Keratinocyte (primary cell): Measurements from ENCODE around the gene RELL2. TPM values are rescaled to one million over a fixed set of nuclear protein-coding genes. Genes with fewer than 3 reads are reported as not detected.

Experiments
- DNase-seq: peaks from one replicate; pipeline ENCODE4 v3.0.0-alpha.2; 2011; ENCODE audit warnings: low read depth, missing footprints, low spot score
- FAIRE-seq: peaks from 2 replicates; lab custom pipeline; 2011; peaks lifted over from hg19 to GRCh38; lab: Jason Lieb, UNC
- H2AFZ ChIP-seq: 2 replicates; pipeline ENCODE4 v1.6.0; 2012; ENCODE audit warnings: low read length, control low read depth, inconsistent platforms; ENCODE audit not compliant: control insufficient read depth
- H3K27ac ChIP-seq: 2 replicates; pipeline ENCODE4 v1.5.1; 2011; ENCODE audit warnings: low read length; ENCODE audit not compliant: control insufficient read depth, insufficient read depth
- H3K27me3 ChIP-seq: 3 replicates; pipeline ENCODE4 v1.6.0; 2011; ENCODE audit warnings: low read length; ENCODE audit not compliant: control insufficient read depth, insufficient read depth; ENCODE audit errors: extremely low read depth
- H3K36me3 ChIP-seq, 2 experiments: 2 replicates in 1 of 2; 3 replicates in 1 of 2; pipeline ENCODE4 v1.5.1; 2011; ENCODE audit warnings: low read length in 2 of 2, mild to moderate bottlenecking in 1 of 2; ENCODE audit not compliant: control insufficient read depth in 2 of 2, insufficient read depth in 2 of 2; ENCODE audit errors: extremely low read depth in 1 of 2
- H3K4me1 ChIP-seq: 3 replicates; pipeline ENCODE4 v1.5.1; 2011; ENCODE audit warnings: low read length; ENCODE audit not compliant: control insufficient read depth, insufficient read depth; ENCODE audit errors: extremely low read depth
- H3K4me2 ChIP-seq: 3 replicates; pipeline ENCODE4 v1.6.0; 2011; ENCODE audit warnings: low read depth, low read length; ENCODE audit not compliant: control insufficient read depth, insufficient read depth; ENCODE audit errors: extremely low read depth
- H3K4me3 ChIP-seq, 3 experiments: fragments of 200-600 bp in 1 of 3; sonication (generic) in 1 of 3; 2 replicates in 2 of 3; 3 replicates in 1 of 3; pipeline ENCODE4 v1.5.1; 2011 to 2016; ENCODE audit warnings: low read length in 3 of 3, mild to moderate bottlenecking in 3 of 3, control low read depth in 2 of 3, inconsistent platforms in 1 of 3, low read depth in 1 of 3, mixed read lengths in 1 of 3, mixed run types in 1 of 3, moderate library complexity in 1 of 3; ENCODE audit not compliant: control insufficient read depth in 2 of 3, insufficient read depth in 2 of 3; ENCODE audit errors: extremely low read depth in 1 of 3
- H3K79me2 ChIP-seq: 2 replicates; pipeline ENCODE4 v1.6.0; 2012; ENCODE audit warnings: low read length; ENCODE audit not compliant: control insufficient read depth, insufficient read depth
- H3K9ac ChIP-seq: 3 replicates; pipeline ENCODE4 v1.6.0; 2011; ENCODE audit warnings: low read length; ENCODE audit not compliant: control insufficient read depth, insufficient read depth; ENCODE audit errors: extremely low read depth
- H3K9me1 ChIP-seq: 3 replicates; pipeline ENCODE4 v1.6.0; 2011; ENCODE audit warnings: low read length; ENCODE audit not compliant: control insufficient read depth, insufficient read depth; ENCODE audit errors: extremely low read depth
- H3K9me3 ChIP-seq: 2 replicates; pipeline ENCODE4 v1.5.1; 2012; ENCODE audit warnings: low read depth, low read length; ENCODE audit not compliant: control insufficient read depth
- H4K20me1 ChIP-seq: 3 replicates; pipeline ENCODE4 v1.6.0; 2011; ENCODE audit warnings: low read length; ENCODE audit not compliant: control insufficient read depth, insufficient read depth; ENCODE audit errors: extremely low read depth
- EZH2 ChIP-seq: IDR thresholded peaks from one replicate; pipeline ENCODE4 v1.6.1; 2012; ENCODE audit warnings: inconsistent platforms, mild to moderate bottlenecking, low read length, moderate library complexity
- dilution Hi-C: fragments of 300-500 bp; cut with MboI; formaldehyde crosslinking; loops from one replicate; pipeline ENCODE4 v1.7.0; 2020; ENCODE audit warnings: low sequenced_read_pairs; ENCODE audit not compliant: extremely low pct_ligation_motif_present
- polyA plus RNA-seq, 5 experiments: library from polyadenylated mRNA; depleted of rRNA in 3 of 5; stranded (reverse) in 3 of 5; stranded (forward) in 1 of 5; unstranded in 1 of 5; fragments of >200 nt; gene quantifications; 1 replicate in 1 of 5; 2 replicates in 3 of 5; 3 replicates in 1 of 5; pipeline versions ENCODE4 v1.2.1 to v1.2.3, GENCODE V29; 2011 to 2012; ENCODE audit warnings: missing spikeins in 2 of 5, low read depth in 1 of 5, low replicate concordance in 1 of 5
- TF ChIP-seq, protein P1 (sequence below), 3 experiments: IDR thresholded peaks in 1 of 3; conservative IDR thresholded peaks in 1 of 3; optimal IDR thresholded peaks in 1 of 3; 2 replicates in 2 of 3; 3 replicates in 1 of 3; pipeline versions ENCODE3 to v1.5.1; 2011; ENCODE audit warnings: low read length in 3 of 3, mild to moderate bottlenecking in 3 of 3, moderate library complexity in 2 of 3, control low read depth in 1 of 3, inconsistent platforms in 1 of 3; ENCODE audit not compliant: insufficient read depth in 2 of 3; ENCODE audit errors: extremely low read depth in 1 of 3

RELL2 gene
- polyA plus RNA-seq, 1 donor (not counting 4 experiments of a cell fraction or from before 2014, with no cell fraction given) = 8.9 TPM

DNA sequence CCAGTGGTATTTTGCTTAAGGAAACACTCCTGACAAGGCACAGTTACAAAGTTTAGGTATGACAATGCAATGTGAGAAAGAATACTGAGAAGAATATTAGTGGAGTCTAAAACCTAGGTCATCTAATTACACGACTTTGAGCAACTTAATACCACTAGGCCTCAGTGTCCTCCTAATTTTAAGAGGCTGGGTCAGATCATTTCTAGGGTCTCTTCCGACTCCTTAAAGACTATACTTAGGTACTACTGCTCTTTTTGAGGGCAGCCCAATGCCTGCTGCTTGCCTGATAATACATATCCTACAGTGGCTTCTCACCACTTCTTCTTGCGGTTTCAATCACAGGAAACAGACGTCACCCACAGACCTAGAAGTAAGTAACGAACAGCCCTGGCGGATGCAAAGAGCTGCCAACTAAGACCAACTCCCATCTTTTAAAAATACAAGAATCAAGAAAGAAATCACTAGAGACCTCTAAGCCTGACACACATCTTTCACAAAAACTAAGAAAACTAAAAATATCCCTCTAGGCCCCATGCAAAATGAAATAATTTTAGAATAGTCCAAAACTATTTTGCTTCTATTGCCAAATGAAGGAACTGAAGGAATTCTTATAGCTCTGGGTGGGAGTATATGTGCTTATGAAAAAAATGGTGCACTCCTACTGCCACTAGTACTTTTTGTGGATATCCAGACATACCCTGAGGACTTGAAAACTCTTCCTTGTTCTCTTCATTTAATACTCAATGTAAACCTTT, 31.1 kb upstream of the RELL2 start:
- no peak overlapping the region for H3K4me3 ChIP-seq
- no peak overlapping the region for H2AFZ ChIP-seq
- FAIRE-seq (no peak), DNase-seq (no peak)
- peaks cover 18% of the 10 kb centered on the region for H3K4me1 ChIP-seq
- dilution Hi-C loops = no loop called here
- H3K4me2 ChIP-seq = peak overlapping the region; percentile 17
- no peak overlapping the region for H3K9ac ChIP-seq
- no peaks in the 10 kb centered on the region for H3K27me3 ChIP-seq
- H3K36me3 ChIP-seq = peaks cover under 1 to 1% of the 10 kb centered on the region in 2 experiments
- no peaks in the 10 kb centered on the region for H3K9me1 ChIP-seq
- no peak for TF ChIP-seq EZH2
- TF ChIP-seq, protein P1, sequence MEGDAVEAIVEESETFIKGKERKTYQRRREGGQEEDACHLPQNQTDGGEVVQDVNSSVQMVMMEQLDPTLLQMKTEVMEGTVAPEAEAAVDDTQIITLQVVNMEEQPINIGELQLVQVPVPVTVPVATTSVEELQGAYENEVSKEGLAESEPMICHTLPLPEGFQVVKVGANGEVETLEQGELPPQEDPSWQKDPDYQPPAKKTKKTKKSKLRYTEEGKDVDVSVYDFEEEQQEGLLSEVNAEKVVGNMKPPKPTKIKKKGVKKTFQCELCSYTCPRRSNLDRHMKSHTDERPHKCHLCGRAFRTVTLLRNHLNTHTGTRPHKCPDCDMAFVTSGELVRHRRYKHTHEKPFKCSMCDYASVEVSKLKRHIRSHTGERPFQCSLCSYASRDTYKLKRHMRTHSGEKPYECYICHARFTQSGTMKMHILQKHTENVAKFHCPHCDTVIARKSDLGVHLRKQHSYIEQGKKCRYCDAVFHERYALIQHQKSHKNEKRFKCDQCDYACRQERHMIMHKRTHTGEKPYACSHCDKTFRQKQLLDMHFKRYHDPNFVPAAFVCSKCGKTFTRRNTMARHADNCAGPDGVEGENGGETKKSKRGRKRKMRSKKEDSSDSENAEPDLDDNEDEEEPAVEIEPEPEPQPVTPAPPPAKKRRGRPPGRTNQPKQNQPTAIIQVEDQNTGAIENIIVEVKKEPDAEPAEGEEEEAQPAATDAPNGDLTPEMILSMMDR (optimal IDR thresholded peaks at IDR 0.05 in 1 of 3, IDR thresholded peaks at IDR 0.05 in 1 of 3, conservative IDR thresholded peaks at IDR 0.05 in 1 of 3; ENCODE audit: extremely low read depth in 1 of 3, insufficient read depth in 2 of 3, low read length in 3 of 3) = no peak
- no peaks in the 10 kb centered on the region for H3K9me3 ChIP-seq
- H4K20me1 ChIP-seq = peaks cover 5% of the 10 kb centered on the region
- peaks cover 88% of the 10 kb centered on the region for H3K79me2 ChIP-seq
- peak overlapping the region; percentile 85 for H3K27ac ChIP-seq

DNA sequence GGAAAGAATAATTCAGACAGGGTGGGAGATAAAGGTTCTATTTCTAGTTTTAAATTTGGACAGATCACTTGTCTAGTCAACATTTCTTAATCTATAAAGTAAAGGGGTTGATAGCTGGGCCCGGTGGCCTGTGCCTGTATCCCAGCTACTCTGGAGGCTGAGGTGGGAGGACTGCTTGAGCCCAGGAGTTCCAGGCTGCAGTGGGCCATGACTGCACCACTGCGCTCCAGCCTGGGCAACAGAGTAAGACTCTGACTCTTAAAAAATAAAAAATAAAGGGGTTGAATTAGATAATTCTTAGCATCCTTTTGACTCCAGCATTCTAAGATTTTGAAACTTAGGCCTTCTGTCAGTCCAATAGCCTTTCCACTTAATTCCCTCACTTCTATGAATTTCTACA, 28.8 kb upstream of the RELL2 start:
- Histone ChIP-seq H3K36me3 (peaks cover 1 to 3% of the 10 kb centered on the region in 2 experiments), H2AFZ (no peak overlapping the region), H3K4me1 (peaks cover 18% of the 10 kb centered on the region), H3K27me3 (no peaks in the 10 kb centered on the region), H3K9ac (no peak overlapping the region), H4K20me1 (peaks cover 5% of the 10 kb centered on the region), H3K4me3 (no peak overlapping the region), H3K27ac (no peak overlapping the region), H3K9me3 (no peaks in the 10 kb centered on the region), H3K79me2 (peaks cover 89% of the 10 kb centered on the region), H3K9me1 (no peaks in the 10 kb centered on the region), H3K4me2 (no peak overlapping the region)
- no peak for FAIRE-seq
- TF ChIP-seq EZH2 = no peak
- no peak for DNase-seq
- dilution Hi-C loops = no loop called here
